Naive thymus-derived CD4-positive, alpha-beta T cell (primary cell): ENCODE measurements around the gene PTGES. TPM values are rescaled to one million over a fixed set of nuclear protein-coding genes. Genes with fewer than 3 reads are reported as not detected.
"Not testable (repeated sequence)": the region's sequence is repeated elsewhere in the genome, so short reads cannot be mapped to it uniquely, and the experiment has no call there.

Source experiments
- ATAC-seq: fragments of 150-1000 bp; cut with Tn5 transposase; 2 replicates; pipeline ENCODE4 v1.10.0; 2021; ENCODE audit warnings: mild to moderate bottlenecking, moderate library complexity
- CTCF ChIA-PET: fragments of 350-600 bp; sonication (Branson Sonifier 250); formaldehyde crosslinking; loops from one replicate; lab custom pipeline; 2021; ENCODE audit warnings: antibody characterized with exemption; lab: Charles Lee
- POLR2A ChIA-PET: fragments of 350-600 bp; sonication (Branson Sonifier 250); formaldehyde crosslinking; loops from one replicate; lab custom pipeline; 2021; ENCODE audit warnings: antibody characterized with exemption, inconsistent platforms; lab: Charles Lee
- DNase-seq, 9 donors: peaks; one replicate each; pipeline versions ENCODE4 v3.0.0 to v3.0.0-alpha.2; 2020 to 2022; ENCODE audit warnings: mixed read lengths in 1 of 9
- H3K27ac ChIP-seq: one replicate; pipeline ENCODE4 v1.7.0; 2013; ENCODE audit warnings: mild to moderate bottlenecking, low read depth, low read length, moderate library complexity
- H3K27me3 ChIP-seq, 2 donors: one replicate each; pipeline ENCODE4 v1.7.0; 2013; ENCODE audit warnings: low read length in 2 of 2, mild to moderate bottlenecking in 2 of 2, moderate library complexity in 2 of 2; ENCODE audit not compliant: control insufficient read depth in 2 of 2, insufficient read depth in 2 of 2
- H3K36me3 ChIP-seq, 3 experiments: 1 replicate in 2 of 3; 2 replicates in 1 of 3; pipeline ENCODE4 v1.7.0; 2013; ENCODE audit warnings: low read length in 3 of 3, mild to moderate bottlenecking in 3 of 3, moderate library complexity in 1 of 3; ENCODE audit not compliant: insufficient read depth in 3 of 3, control insufficient read depth in 2 of 3
- H3K4me1 ChIP-seq, 2 donors: one replicate each; pipeline ENCODE4 v1.7.0; 2013; ENCODE audit warnings: low read length in 2 of 2, mild to moderate bottlenecking in 2 of 2, moderate library complexity in 1 of 2; ENCODE audit not compliant: control insufficient read depth in 2 of 2, insufficient read depth in 2 of 2
- H3K4me3 ChIP-seq: 2 replicates; pipeline ENCODE4 v1.7.0; 2013; ENCODE audit warnings: mild to moderate bottlenecking, low read length
- H3K9me3 ChIP-seq, 3 experiments: 1 replicate in 2 of 3; 2 replicates in 1 of 3; pipeline ENCODE4 v1.7.0; 2013; ENCODE audit warnings: low read length in 3 of 3; ENCODE audit not compliant: control insufficient read depth in 2 of 3
- H3K27ac Mint-ChIP-seq, 9 donors: one replicate each; pipeline ENCODE4 v1.8.0; 2020 to 2022; ENCODE audit warnings: mixed read lengths in 9 of 9, mild to moderate bottlenecking in 8 of 9, moderate library complexity in 5 of 9, inconsistent platforms in 2 of 9
- H3K27me3 Mint-ChIP-seq, 5 donors: one replicate each; pipeline ENCODE4 v1.8.0; 2021 to 2022; ENCODE audit warnings: mixed read lengths in 5 of 5, mild to moderate bottlenecking in 1 of 5
- H3K36me3 Mint-ChIP-seq, 5 donors: one replicate each; pipeline ENCODE4 v1.8.0; 2020 to 2022; ENCODE audit warnings: mixed read lengths in 5 of 5, mild to moderate bottlenecking in 3 of 5, inconsistent platforms in 1 of 5
- H3K4me1 Mint-ChIP-seq, 7 donors: one replicate each; pipeline ENCODE4 v1.8.0; 2020 to 2022; ENCODE audit warnings: mixed read lengths in 7 of 7, mild to moderate bottlenecking in 3 of 7, inconsistent platforms in 1 of 7
- H3K4me3 Mint-ChIP-seq, 10 donors: one replicate each; pipeline ENCODE4 v1.8.0; 2020 to 2022; ENCODE audit warnings: mild to moderate bottlenecking in 10 of 10, mixed read lengths in 10 of 10, moderate library complexity in 6 of 10, inconsistent platforms in 2 of 10
- H3K9me3 Mint-ChIP-seq, 11 donors: one replicate each; pipeline ENCODE4 v1.8.0; 2020 to 2022; ENCODE audit warnings: mixed read lengths in 11 of 11, mild to moderate bottlenecking in 4 of 11, inconsistent platforms in 1 of 11, moderate library complexity in 1 of 11
- intact Hi-C, 2 donors: fragments of 100-400 bp; cut with micrococcal nuclease; formaldehyde crosslinking; loops; one replicate each; pipeline ENCODE4 v1.15.1; 2023
- polyA plus RNA-seq, 2 donors: library from polyadenylated mRNA; unstranded; fragments of 300-500 nt; fragmentation: Illumina TruSeq; gene quantifications; one replicate each; pipeline ENCODE4 v1.2.3, GENCODE V29; 2021
- total RNA-seq, 6 experiments: library from RNA in 5 of 6; stranded (reverse) in 5 of 6; gene quantifications; 1 replicate in 5 of 6; 2 replicates in 1 of 6; pipeline ENCODE4 v1.2.3 and lab custom pipeline; 2021 to 2026

PTGES gene
- total and polyA plus RNA-seq, 7 experiments from 2014 or later: 0.19 to 1.1 (median 0.50) TPM; not detected in 4

GRCh38 chr9:129778469-129778868 is 25.6 kb upstream of the PTGES start:
- POLR2A ChIA-PET: no interaction called here
- Histone ChIP-seq H3K4me3 (no peak overlapping the region), H3K27me3 (no peaks in the 10 kb centered on the region), H3K27ac (no peak overlapping the region), H3K36me3 (no peaks in the 10 kb centered on the region), H3K4me1 (no peaks in the 10 kb centered on the region), H3K9me3 (no peaks in the 10 kb centered on the region)
- H3K4me3 Mint-ChIP-seq: no peak overlapping the region
- H3K4me1 Mint-ChIP-seq: peaks cover 7 to 17% (median 13%) of the 10 kb centered on the region in 7 donors
- DNase-seq: no peak
- CTCF ChIA-PET: no interaction called here
- no peak for ATAC-seq
- peaks cover 0 to 2% (median 0%) of the 10 kb centered on the region in 11 donors for H3K9me3 Mint-ChIP-seq
- peaks cover 4 to 23% (median 9%) of the 10 kb centered on the region in 5 donors for H3K27me3 Mint-ChIP-seq
- intact Hi-C loops: no loop called here
- H3K27ac Mint-ChIP-seq: no peak overlapping the region
- H3K36me3 Mint-ChIP-seq: no peaks in the 10 kb centered on the region

- Histone ChIP-seq H3K27ac (no peak overlapping the region), H3K4me1 (no peaks in the 10 kb centered on the region), H3K27me3 (no peaks in the 10 kb centered on the region), H3K9me3 (no peaks in the 10 kb centered on the region), H3K4me3 (no peak overlapping the region), H3K36me3 (no peaks in the 10 kb centered on the region)
- Mint-ChIP-seq H3K27me3 (peaks cover 4 to 23% (median 9%) of the 10 kb centered on the region in 5 donors), H3K9me3 (peaks cover 0 to 2% (median 0%) of the 10 kb centered on the region in 11 donors), H3K27ac (peak overlapping the region in 2 of 9 donors; percentile 26 to 31), H3K4me1 (peaks cover 7 to 16% (median 13%) of the 10 kb centered on the region in 7 donors), H3K36me3 (no peaks in the 10 kb centered on the region), H3K4me3 (peak overlapping the region in 4 of 10 donors; percentile 20 to 53 (median 36))
- DNase-seq (no peak), ATAC-seq (no peak)
- intact Hi-C loops: no loop called here
- POLR2A ChIA-PET: no interaction called here
- CTCF ChIA-PET: interaction anchor here (2.2 kb wide), 1 partner anchor 13 kb away, joined by 7 read pairs; no protein-coding TSS in a partner anchor
Observed at GRCh38 chr9:129777769-129778130, 24.9 kb upstream of the PTGES start.

- Mint-ChIP-seq H3K4me3 (peak overlapping the region in 4 of 10 donors; percentile 20 to 53 (median 36)), H3K27me3 (peaks cover 4 to 23% (median 9%) of the 10 kb centered on the region in 5 donors), H3K27ac (peak overlapping the region in 2 of 9 donors; percentile 31 to 49), H3K36me3 (no peaks in the 10 kb centered on the region), H3K9me3 (peaks cover 0 to 2% (median 0%) of the 10 kb centered on the region in 11 donors), H3K4me1 (peaks cover 7 to 16% (median 13%) of the 10 kb centered on the region in 7 donors)
- H3K27me3 ChIP-seq: no peaks in the 10 kb centered on the region
- no peak overlapping the region for H3K27ac ChIP-seq
- ChIA-PET POLR2A (no interaction called here), CTCF (interaction anchor here (2.2 kb wide), 1 partner anchor 13 kb away, joined by 7 read pairs; no protein-coding TSS in a partner anchor)
- intact Hi-C loops: no loop called here
- no peaks in the 10 kb centered on the region for H3K9me3 ChIP-seq
- DNase-seq: peak in 2 of 9 donors; percentile 41 to 63
- H3K36me3 ChIP-seq: no peaks in the 10 kb centered on the region
- ATAC-seq: peak; percentile 86
- no peak overlapping the region for H3K4me3 ChIP-seq
- H3K4me1 ChIP-seq: no peaks in the 10 kb centered on the region
Observed at GRCh38 chr9:129776938-129777768, 24.3 kb upstream of the PTGES start.

- no peaks in the 10 kb centered on the region for H3K36me3 ChIP-seq
Observed at GRCh38 chr9:129776566-129776937, 23.7 kb upstream of the PTGES start.

GRCh38 chr9:129776096-129776495 is 23.3 kb upstream of the PTGES start:
- H3K27ac Mint-ChIP-seq, H3K36me3 Mint-ChIP-seq, H3K4me3 Mint-ChIP-seq, H3K9me3 ChIP-seq, intact Hi-C loops, H3K36me3 ChIP-seq, H3K4me3 ChIP-seq, H3K9me3 Mint-ChIP-seq, ATAC-seq, DNase-seq, H3K4me1 ChIP-seq, H3K27me3 ChIP-seq, H3K27ac ChIP-seq: not testable (repeated sequence)
- CTCF ChIA-PET: interaction anchor here (0.6 to 2.2 kb wide), 2 partner anchors 14 to 46 kb away, joined by 3 to 7 read pairs; no protein-coding TSS in a partner anchor
- peaks cover 7 to 16% (median 13%) of the 10 kb centered on the region in 7 donors for H3K4me1 Mint-ChIP-seq
- POLR2A ChIA-PET: interaction anchor here (0.5 kb wide), 1 partner anchor 39 kb away, joined by 3 read pairs; no protein-coding TSS in a partner anchor
- H3K27me3 Mint-ChIP-seq: peaks cover 4 to 23% (median 9%) of the 10 kb centered on the region in 5 donors

More at GRCh38 chr9:129776566-129776937, 23.7 kb upstream of the PTGES start:
- H3K4me3 Mint-ChIP-seq: no peak overlapping the region
- Histone ChIP-seq H3K4me1 (no peaks in the 10 kb centered on the region), H3K9me3 (no peaks in the 10 kb centered on the region), H3K4me3 (no peak overlapping the region), H3K27ac (no peak overlapping the region), H3K27me3 (no peaks in the 10 kb centered on the region)
- H3K36me3 Mint-ChIP-seq: no peaks in the 10 kb centered on the region
- H3K4me1 Mint-ChIP-seq: peaks cover 7 to 16% (median 13%) of the 10 kb centered on the region in 7 donors
- ATAC-seq (no peak), DNase-seq (no peak)
- POLR2A ChIA-PET: no interaction called here
- peaks cover 4 to 23% (median 9%) of the 10 kb centered on the region in 5 donors for H3K27me3 Mint-ChIP-seq
- peaks cover 0 to 2% (median 0%) of the 10 kb centered on the region in 11 donors for H3K9me3 Mint-ChIP-seq
- CTCF ChIA-PET: interaction anchor here (0.6 to 2.2 kb wide), 2 partner anchors 14 to 47 kb away, joined by 3 to 7 read pairs; no protein-coding TSS in a partner anchor
- intact Hi-C loops: no loop called here
- H3K27ac Mint-ChIP-seq: no peak overlapping the region

- no peaks in the 10 kb centered on the region for H3K36me3 ChIP-seq
- H3K4me1 Mint-ChIP-seq: peaks cover 7 to 16% (median 13%) of the 10 kb centered on the region in 7 donors
- H3K9me3 ChIP-seq: no peaks in the 10 kb centered on the region
- no peaks in the 10 kb centered on the region for H3K4me1 ChIP-seq
- H3K27ac Mint-ChIP-seq: no peak overlapping the region
- intact Hi-C loops: no loop called here
- H3K27me3 ChIP-seq: no peaks in the 10 kb centered on the region
- no peak for ATAC-seq
- H3K4me3 Mint-ChIP-seq: no peak overlapping the region
- no peak overlapping the region for H3K4me3 ChIP-seq
- no peaks in the 10 kb centered on the region for H3K36me3 Mint-ChIP-seq
- H3K9me3 Mint-ChIP-seq: peaks cover 0 to 2% (median 0%) of the 10 kb centered on the region in 11 donors
- H3K27ac ChIP-seq: no peak overlapping the region
- ChIA-PET POLR2A (interaction anchor here (0.5 kb wide), 1 partner anchor 38 kb away, joined by 3 read pairs; no protein-coding TSS in a partner anchor), CTCF (interaction anchor here (0.6 kb wide), 1 partner anchor 753 kb away, joined by 3 read pairs; no protein-coding TSS in a partner anchor)
- H3K27me3 Mint-ChIP-seq: peaks cover 4 to 20% (median 9%) of the 10 kb centered on the region in 5 donors
- DNase-seq: no peak
Observed at GRCh38 chr9:129775448-129775798, 22.6 kb upstream of the PTGES start.
